OCI-LY3 (cell line): ENCODE results near the gene LSM7.

Experiments
- EZH2phosphoT487 ChIP-seq: fragments of 200-600 bp; shearing (Covaris generic); IDR thresholded peaks from 2 replicates; pipeline ENCODE4 v1.6.1; 2018; ENCODE audit warnings: antibody characterized with exemption, mixed run types, low read depth
- TF ChIP-seq, protein P1 (sequence below): fragments of 200-600, 300-600 bp; sonication (generic); IDR thresholded peaks from 2 replicates; pipeline ENCODE4 v1.5.1; 2014; ENCODE audit warnings: antibody characterized with exemption, low read length, low read depth

DNA sequence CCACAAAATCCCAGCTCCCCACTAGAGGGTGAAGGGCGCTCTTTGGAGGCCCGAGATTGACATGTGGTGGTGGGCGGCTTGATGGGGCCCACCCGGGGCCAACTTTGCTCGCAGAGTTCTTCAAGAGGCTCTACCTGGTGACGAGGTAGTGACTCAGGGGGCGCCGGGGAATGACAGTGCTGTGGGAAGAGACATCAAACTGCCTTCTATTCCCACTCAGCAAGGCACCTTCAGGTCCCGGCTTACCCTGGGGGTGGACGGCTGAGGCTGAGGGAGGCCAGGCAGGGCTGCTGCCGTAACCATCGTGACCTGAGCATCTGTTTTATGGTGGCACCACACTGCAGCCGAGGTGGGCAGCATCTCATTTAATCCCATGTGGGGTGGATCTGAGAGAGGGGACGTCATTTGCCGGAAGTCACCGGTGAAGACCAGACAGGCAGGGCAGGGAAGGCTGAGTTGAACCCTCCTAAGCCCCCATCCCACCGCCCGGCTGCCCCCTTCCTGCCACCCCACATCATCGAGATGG lies 22.0 kb downstream of the LSM7 start:
- TF ChIP-seq, protein P1, sequence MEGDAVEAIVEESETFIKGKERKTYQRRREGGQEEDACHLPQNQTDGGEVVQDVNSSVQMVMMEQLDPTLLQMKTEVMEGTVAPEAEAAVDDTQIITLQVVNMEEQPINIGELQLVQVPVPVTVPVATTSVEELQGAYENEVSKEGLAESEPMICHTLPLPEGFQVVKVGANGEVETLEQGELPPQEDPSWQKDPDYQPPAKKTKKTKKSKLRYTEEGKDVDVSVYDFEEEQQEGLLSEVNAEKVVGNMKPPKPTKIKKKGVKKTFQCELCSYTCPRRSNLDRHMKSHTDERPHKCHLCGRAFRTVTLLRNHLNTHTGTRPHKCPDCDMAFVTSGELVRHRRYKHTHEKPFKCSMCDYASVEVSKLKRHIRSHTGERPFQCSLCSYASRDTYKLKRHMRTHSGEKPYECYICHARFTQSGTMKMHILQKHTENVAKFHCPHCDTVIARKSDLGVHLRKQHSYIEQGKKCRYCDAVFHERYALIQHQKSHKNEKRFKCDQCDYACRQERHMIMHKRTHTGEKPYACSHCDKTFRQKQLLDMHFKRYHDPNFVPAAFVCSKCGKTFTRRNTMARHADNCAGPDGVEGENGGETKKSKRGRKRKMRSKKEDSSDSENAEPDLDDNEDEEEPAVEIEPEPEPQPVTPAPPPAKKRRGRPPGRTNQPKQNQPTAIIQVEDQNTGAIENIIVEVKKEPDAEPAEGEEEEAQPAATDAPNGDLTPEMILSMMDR: no peak
- TF ChIP-seq EZH2phosphoT487: no peak
